ENCODE data around the gene POFUT2. TPM values are rescaled to one million over a fixed set of nuclear protein-coding genes. Genes with fewer than 3 reads are reported as not detected.

POFUT2 gene
- polyA plus RNA-seq, 1 donor from 2014 or later = 25.4 TPM

- no peaks in the 10 kb centered on the region for H4K20me1 ChIP-seq (ENCODE audit: insufficient read depth)
- no peak overlapping the region for H3K4me3 ChIP-seq (ENCODE audit: low read length)
- TF ChIP-seq MXI1 (conservative IDR thresholded peaks at IDR 0.05; ENCODE audit: poor library complexity, severe bottlenecking) (no peak), RAD21 (conservative IDR thresholded peaks at IDR 0.05) (no peak), EP300 (conservative IDR thresholded peaks at IDR 0.05; ENCODE audit: poor library complexity, severe bottlenecking) (no peak), EZH2 (IDR thresholded peaks at IDR 0.05; ENCODE audit: borderline replicate concordance, insufficient read depth, low read length, poor library complexity, severe bottlenecking) (no peak), POLR2AphosphoS5 (IDR thresholded peaks at IDR 0.05) (no peak), TAF1 (IDR thresholded peaks at IDR 0.05; ENCODE audit: low read depth) (no peak), CTCF (IDR thresholded peaks at IDR 0.05; ENCODE audit: poor library complexity, severe bottlenecking) (no peak)
- H3K9ac ChIP-seq (ENCODE audit: low read length) = no peak overlapping the region
- H3F3A ChIP-seq (ENCODE audit: insufficient read depth, low read length, poor library complexity, severe bottlenecking) = no peaks in the 10 kb centered on the region
- no peaks in the 10 kb centered on the region for H3K36me3 ChIP-seq (ENCODE audit: insufficient read depth, low read length)
- no peak overlapping the region for H3K4me2 ChIP-seq (ENCODE audit: low read length)
- no peaks in the 10 kb centered on the region for H3K27me3 ChIP-seq (ENCODE audit: insufficient read depth, low read depth, low read length)
- no peak overlapping the region for H2AFZ ChIP-seq (ENCODE audit: low read depth, low read length)
- H3K79me2 ChIP-seq (replicated peaks; ENCODE audit: insufficient read depth, low read length) = no peaks in the 10 kb centered on the region
- no peaks in the 10 kb centered on the region for H3K9me2 ChIP-seq (ENCODE audit: insufficient read depth, low read length)
- no peak overlapping the region for H3K27ac ChIP-seq (ENCODE audit: low read length)
- no peaks in the 10 kb centered on the region for H3K9me3 ChIP-seq (ENCODE audit: low read length)
Observed at GRCh38 chr21:45219517-45219916, 68.2 kb downstream of the POFUT2 start.

- Histone ChIP-seq H3F3A (ENCODE audit: insufficient read depth, low read length, poor library complexity, severe bottlenecking) (no peaks in the 10 kb centered on the region), H3K27ac (ENCODE audit: low read length) (no peak overlapping the region), H3K9me3 (ENCODE audit: low read length) (no peaks in the 10 kb centered on the region)
Observed at GRCh38 chr21:45217010-45217409, 70.7 kb downstream of the POFUT2 start.

More at GRCh38 chr21:45217010-45217409, 70.7 kb downstream of the POFUT2 start:
- H3K9me2 ChIP-seq (ENCODE audit: insufficient read depth, low read length) = no peaks in the 10 kb centered on the region
- H3K4me2 ChIP-seq (ENCODE audit: low read length) = no peak overlapping the region
- H3K27me3 ChIP-seq (ENCODE audit: insufficient read depth, low read depth, low read length) = no peaks in the 10 kb centered on the region
- no peaks in the 10 kb centered on the region for H4K20me1 ChIP-seq (ENCODE audit: insufficient read depth)
- H2AFZ ChIP-seq (ENCODE audit: low read depth, low read length) = no peak overlapping the region
- no peak overlapping the region for H3K4me3 ChIP-seq (ENCODE audit: low read length)
- no peaks in the 10 kb centered on the region for H3K36me3 ChIP-seq (ENCODE audit: insufficient read depth, low read length)
- H3K79me2 ChIP-seq (replicated peaks; ENCODE audit: insufficient read depth, low read length) = no peaks in the 10 kb centered on the region
- H3K9ac ChIP-seq (ENCODE audit: low read length) = no peak overlapping the region
- TF ChIP-seq POLR2AphosphoS5 (IDR thresholded peaks at IDR 0.05) (no peak), SMC3 (conservative IDR thresholded peaks at IDR 0.05; ENCODE audit: poor library complexity) (no peak), CTCF (IDR thresholded peaks at IDR 0.05; ENCODE audit: poor library complexity, severe bottlenecking) (no peak), EZH2 (IDR thresholded peaks at IDR 0.05; ENCODE audit: borderline replicate concordance, insufficient read depth, low read length, poor library complexity, severe bottlenecking) (no peak), TAF1 (IDR thresholded peaks at IDR 0.05; ENCODE audit: low read depth) (no peak), REST (IDR thresholded peaks at IDR 0.05; ENCODE audit: borderline replicate concordance) (no peak), EP300 (conservative IDR thresholded peaks at IDR 0.05; ENCODE audit: poor library complexity, severe bottlenecking) (no peak), MXI1 (conservative IDR thresholded peaks at IDR 0.05; ENCODE audit: poor library complexity, severe bottlenecking) (no peak)
